GM18519 (cell line): ENCODE measurements around the gene CSNK1A1L.
A peak's percentile ranks its signal among the peaks of the same experiment; 100 is the strongest.
"Not testable (repeated sequence)": the region's sequence is repeated elsewhere in the genome, so short reads cannot be mapped to it uniquely, and the experiment has no call there.

Source experiments
- ATAC-seq: cut with Tn5 transposase; IDR thresholded peaks from one replicate; pipeline ENCODE4 v1.9.1; 2021; ENCODE audit warnings: mild to moderate bottlenecking, moderate library complexity; ENCODE audit not compliant: unreplicated experiment, low FRiP score

CSNK1A1L gene

GRCh38 chr13:37065890-37066526 is 39.5 kb downstream of the CSNK1A1L start:
- ATAC-seq, result no peak

- peak; percentile 19 for ATAC-seq
Observed at GRCh38 chr13:37059848-37060192, 45.6 kb downstream of the CSNK1A1L start.

- ATAC-seq, result peak; percentile 95
Observed at GRCh38 chr13:37058910-37059847, 46.3 kb downstream of the CSNK1A1L start, which contains the start of gene SUPT20H. TSS of gene SUPT20H (minus strand) at chr13:37059688. CDS start at chr13:37051490, 8,198 bp downstream.

- not testable (repeated sequence) for ATAC-seq
Observed at GRCh38 chr13:37056228-37056627, 49.2 kb downstream of the CSNK1A1L start.
